AG09319 (cell line): ENCODE results near the gene ZBTB6.

Experiments
- DNase-seq: peaks from one replicate; pipeline ENCODE4 v3.0.0-alpha.2; 2010; ENCODE audit warnings: low read depth; ENCODE audit errors: extremely low read depth
- CTCF ChIP-seq: IDR thresholded peaks from 2 replicates; pipeline ENCODE4 v1.5.1; 2011; ENCODE audit warnings: low read depth, mild to moderate bottlenecking, inconsistent platforms, low read length, moderate library complexity

ZBTB6 gene

GRCh38 chr9:122939601-122940000 is 26.5 kb upstream of the ZBTB6 start:
- no peak for DNase-seq
- TF ChIP-seq CTCF, result no peak

- no peak for DNase-seq
- TF ChIP-seq CTCF, result no peak
These were observed 23.8 kb upstream of the ZBTB6 start for GRCh38 chr9:122936883-122937282.

GRCh38 chr9:122936464-122936863 is 23.3 kb upstream of the ZBTB6 start:
- no peak for TF ChIP-seq CTCF
- DNase-seq, result no peak

- DNase-seq, result peak; percentile 75
- TF ChIP-seq CTCF, result no peak
These were observed 18.4 kb upstream of the ZBTB6 start, which contains the start of gene ZBTB26 for GRCh38 chr9:122931226-122932121. TSS of gene ZBTB26 (minus strand) at chr9:122931512. CDS start at chr9:122919934, 11,578 bp downstream.

GRCh38 chr9:122930541-122931225 is 17.6 kb upstream of the ZBTB6 start:
- DNase-seq, result no peak
- no peak for TF ChIP-seq CTCF

GRCh38 chr9:122929796-122930354 is 16.8 kb upstream of the ZBTB6 start:
- no peak for TF ChIP-seq CTCF
- DNase-seq, result no peak

- DNase-seq, result no peak
- no peak for TF ChIP-seq CTCF
These were observed 10.8 kb upstream of the ZBTB6 start for GRCh38 chr9:122923947-122924346.
